ENCODE data around the gene CDH8. TPM values are rescaled to one million over a fixed set of nuclear protein-coding genes. Genes with fewer than 3 reads are reported as not detected.

Gene CDH8
- total RNA-seq, 1 donor from 2014 or later = 12.3 TPM

DNA sequence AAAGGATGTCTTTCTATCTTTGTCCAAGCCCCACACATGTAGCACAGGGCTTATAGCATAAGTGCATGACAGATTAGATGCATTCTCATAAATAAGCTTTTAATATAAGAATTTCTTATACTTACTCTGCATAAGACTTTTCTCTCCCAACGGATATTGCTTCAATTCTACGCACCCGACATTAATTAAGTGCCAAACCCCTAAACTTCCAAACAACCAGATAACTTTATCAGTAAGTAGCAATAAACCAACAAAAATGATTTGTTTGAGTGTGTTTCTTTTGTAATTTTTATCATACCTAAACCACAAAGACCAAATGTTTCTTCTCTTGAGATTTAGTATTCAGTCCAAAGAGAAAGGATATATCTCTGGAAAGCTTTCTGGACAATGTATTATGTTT lies 391.5 kb downstream of the CDH8 start:
- DNase-seq (ENCODE audit: low spot score) = no peak

DNA sequence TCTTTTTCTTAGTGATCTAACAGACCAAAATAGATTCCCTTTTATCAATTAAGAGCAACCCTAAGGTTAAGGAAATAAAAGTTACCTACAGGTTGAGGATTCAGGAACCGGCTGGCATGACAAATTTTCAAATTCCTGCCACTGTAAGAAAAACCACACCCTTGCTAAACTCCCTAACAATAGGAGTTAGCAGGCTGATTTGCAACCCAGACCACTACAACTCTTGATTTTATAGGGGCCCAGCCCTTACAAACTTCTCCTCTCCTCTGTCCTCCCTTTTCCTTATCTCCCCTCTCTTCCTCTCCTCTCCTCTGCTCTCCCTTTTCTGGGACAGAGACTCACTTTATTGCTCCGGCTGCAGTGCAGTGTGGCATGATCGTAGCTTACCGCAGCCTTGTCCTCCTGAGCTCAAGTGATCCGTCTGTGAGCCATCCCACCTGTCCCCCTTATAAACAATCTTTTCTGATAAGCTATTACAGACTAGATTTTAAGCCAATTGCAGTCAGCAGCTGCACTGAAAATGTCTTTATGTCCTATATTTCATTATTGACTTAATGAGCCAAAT lies 418.9 kb downstream of the CDH8 start:
- DNase-seq (ENCODE audit: low spot score) = no peak

DNA sequence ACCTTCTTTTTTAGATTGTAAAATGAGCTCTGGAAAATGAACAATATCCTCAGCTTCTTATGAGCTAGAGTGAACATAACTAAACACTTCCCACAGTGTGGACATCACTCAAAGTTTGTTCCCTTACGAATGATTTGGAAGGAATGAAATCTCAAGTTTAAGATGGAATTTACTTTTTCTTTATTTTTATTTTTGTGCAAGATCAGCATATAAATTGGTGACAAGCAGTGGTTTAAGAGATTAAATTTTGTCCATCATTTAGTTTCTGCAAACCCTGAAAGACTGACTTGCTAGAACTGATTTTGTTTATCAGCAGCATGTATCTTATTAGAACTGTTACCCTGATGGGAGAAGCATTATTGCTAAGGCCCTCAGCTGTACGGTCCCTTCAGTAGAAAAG lies 420.1 kb downstream of the CDH8 start:
- DNase-seq (ENCODE audit: low spot score) = no peak

DNA sequence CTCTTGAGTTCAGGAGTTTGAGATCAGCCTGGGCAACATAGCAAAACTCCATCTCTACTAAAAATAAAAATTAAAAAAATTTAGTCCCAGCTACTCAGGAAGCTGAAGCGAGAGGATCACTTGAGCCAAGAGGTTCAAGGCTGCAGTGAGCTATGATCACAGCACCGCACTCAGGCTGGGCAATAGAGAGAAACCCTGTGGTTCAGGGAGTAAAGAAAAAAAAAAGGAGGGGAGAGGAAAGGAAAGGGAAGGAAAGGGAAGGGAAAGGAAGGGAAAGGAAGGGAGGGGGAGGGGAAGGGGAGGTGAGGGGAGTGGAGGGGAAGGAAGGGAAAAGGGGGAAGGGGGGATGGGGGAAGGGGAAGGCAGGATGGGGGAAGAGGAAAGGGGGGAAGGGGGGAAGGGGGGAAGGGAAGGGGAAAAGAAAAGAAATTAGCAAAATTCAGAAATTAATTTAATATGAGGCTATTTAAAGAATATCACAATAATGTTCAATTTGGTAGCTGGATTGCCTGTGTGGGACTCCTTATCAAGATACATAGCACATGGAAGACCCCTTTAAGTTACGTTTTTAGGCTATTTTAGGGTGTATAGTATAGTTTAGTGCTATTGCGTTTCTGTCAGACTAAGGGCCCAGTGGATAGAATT lies 424.3 kb downstream of the CDH8 start:
- DNase-seq (ENCODE audit: low spot score) = no peak

DNA sequence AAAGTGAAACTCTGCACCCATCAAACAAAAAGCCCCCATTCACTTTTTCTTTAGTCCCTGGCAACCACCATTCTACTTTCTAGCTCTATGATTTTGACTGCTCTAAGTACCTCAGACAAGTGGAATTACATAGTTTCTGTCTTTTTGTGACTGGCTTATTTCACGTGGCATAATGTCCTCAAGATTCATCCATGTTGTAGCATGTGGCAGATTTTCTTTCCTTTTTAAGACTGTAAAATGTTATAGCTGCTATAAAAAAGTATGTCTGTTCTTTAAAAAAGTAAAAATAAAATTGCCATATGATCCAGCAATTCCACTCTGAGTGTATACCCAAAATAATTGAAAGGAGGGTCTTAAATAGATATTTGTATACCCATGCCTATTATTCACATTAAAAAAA lies 429.7 kb downstream of the CDH8 start:
- no peak for DNase-seq (ENCODE audit: low spot score)

Measured in ureter (tissue), 1 donor.